HG03378 (cell line): Measurements from ENCODE around the gene HACL1.
"Not testable (repeated sequence)": the region's sequence is repeated elsewhere in the genome, so short reads cannot be mapped to it uniquely, and the experiment has no call there.

Experiments
- ATAC-seq: cut with Tn5 transposase; IDR thresholded peaks from one replicate; pipeline ENCODE4 v1.9.1; 2021; ENCODE audit warnings: mild to moderate bottlenecking, moderate library complexity; ENCODE audit not compliant: unreplicated experiment

Gene HACL1

GRCh38 chr3:15585111-15585845 is 16.1 kb downstream of the HACL1 start:
- no peak for ATAC-seq

GRCh38 chr3:15581471-15582394 is 19.6 kb downstream of the HACL1 start:
- ATAC-seq: no peak

GRCh38 chr3:15579051-15579450 is 22.3 kb downstream of the HACL1 start:
- no peak for ATAC-seq

GRCh38 chr3:15578289-15578867 is 23.0 kb downstream of the HACL1 start:
- no peak for ATAC-seq

GRCh38 chr3:15576475-15576874 is 24.9 kb downstream of the HACL1 start:
- no peak for ATAC-seq

- no peak for ATAC-seq
These were observed 25.9 kb downstream of the HACL1 start for GRCh38 chr3:15575446-15575845.

- no peak for ATAC-seq
These were observed 29.2 kb downstream of the HACL1 start for GRCh38 chr3:15572138-15572537.

- no peak for ATAC-seq
These were observed 38.2 kb downstream of the HACL1 start for GRCh38 chr3:15563190-15563589.

GRCh38 chr3:15562560-15562959 is 38.8 kb downstream of the HACL1 start:
- ATAC-seq: no peak

- no peak for ATAC-seq
These were observed 42.8 kb downstream of the HACL1 start for GRCh38 chr3:15558581-15558980.

GRCh38 chr3:15557511-15557946 is 43.8 kb downstream of the HACL1 start:
- ATAC-seq: peak; percentile 78

GRCh38 chr3:15556512-15556911 is 44.9 kb downstream of the HACL1 start:
- ATAC-seq: peak; percentile 84

- ATAC-seq: no peak
These were observed 47.6 kb downstream of the HACL1 start for GRCh38 chr3:15553749-15554148.

GRCh38 chr3:15551902-15552301 is 49.5 kb downstream of the HACL1 start:
- ATAC-seq: no peak

GRCh38 chr3:15549846-15550245 is 51.5 kb downstream of the HACL1 start:
- no peak for ATAC-seq

- ATAC-seq: no peak
These were observed 58.8 kb downstream of the HACL1 start for GRCh38 chr3:15542614-15543013.

GRCh38 chr3:15541371-15541770 is 60.0 kb downstream of the HACL1 start:
- no peak for ATAC-seq

- ATAC-seq: no peak
These were observed 62.3 kb downstream of the HACL1 start for GRCh38 chr3:15539066-15539465.

GRCh38 chr3:15538345-15538744 is 63.0 kb downstream of the HACL1 start:
- no peak for ATAC-seq

- no peak for ATAC-seq
These were observed 64.5 kb downstream of the HACL1 start for GRCh38 chr3:15536856-15537255.

GRCh38 chr3:15535732-15536131 is 65.6 kb downstream of the HACL1 start:
- ATAC-seq: peak; percentile 53

- not testable (repeated sequence) for ATAC-seq
These were observed 68.8 kb downstream of the HACL1 start for GRCh38 chr3:15532614-15533013.
